ENCODE data around the gene PRKAG2. TPM values are rescaled to one million over a fixed set of nuclear protein-coding genes. Genes with fewer than 3 reads are reported as not detected.

Gene PRKAG2
- total and polyA plus RNA-seq, 2 of the 8 experiments (the other 6 are each of a cell fraction or from before 2014, with no cell fraction given), result 7.5 to 18.1 TPM

GRCh38 chr7:151849008-151849878 is 27.7 kb downstream of the PRKAG2 start:
- Histone ChIP-seq H3K79me2 (ENCODE audit: control insufficient read depth in 1 of 2, insufficient read depth in 2 of 2, low read length in 2 of 2) (no peaks in the 10 kb centered on the region), H4K20me1 (replicated peaks in 1 of 2; ENCODE audit: control insufficient read depth in 1 of 2, insufficient read depth in 2 of 2, low read length in 2 of 2) (no peaks in the 10 kb centered on the region), H3K4me1 (replicated peaks in 1 of 4; ENCODE audit: control insufficient read depth in 3 of 4, insufficient read depth in 4 of 4, low read length in 3 of 4) (peaks cover 0 to 3% (median 0%) of the 10 kb centered on the region in 4 experiments; a peak in 1 of 7 replicates), H2BK120ac (replicated peaks; ENCODE audit: low read depth, low read length) (no peak overlapping the region), H3K23me2 (ENCODE audit: low read depth, low read length) (no peaks in the 10 kb centered on the region), H3K27me3 (replicated peaks in 1 of 4; ENCODE audit: control insufficient read depth in 3 of 4, extremely low read depth in 1 of 4, insufficient read depth in 3 of 4, low read length in 3 of 4) (no peaks in the 10 kb centered on the region), H4K5ac (ENCODE audit: insufficient read length, low read depth, low read length) (no peak overlapping the region), H3K4me3 (ENCODE audit: extremely low read depth in 1 of 4, insufficient read depth in 2 of 4, low read depth in 3 of 4, low read length in 4 of 4) (no peak overlapping the region), H3K18ac (ENCODE audit: extremely low read depth, low read length) (no peak overlapping the region), H2AK5ac (ENCODE audit: low read depth, low read length) (no peak overlapping the region), H2AFZ (ENCODE audit: low read length) (no peak overlapping the region), H4K91ac (replicated peaks; ENCODE audit: insufficient read length, low read length) (no peak overlapping the region), H3K9me3 (ENCODE audit: insufficient read depth in 2 of 2, low read depth in 1 of 2, low read length in 1 of 2) (no peaks in the 10 kb centered on the region), H3K27ac (ENCODE audit: low read depth, low read length) (no peak overlapping the region), H3K4me2 (ENCODE audit: insufficient read depth in 1 of 2, low read depth in 2 of 2, low read length in 2 of 2) (no peak overlapping the region), H3K36me3 (ENCODE audit: control insufficient read depth in 2 of 4, insufficient read depth in 4 of 4, low read length in 3 of 4) (no peaks in the 10 kb centered on the region), H3K23ac (ENCODE audit: insufficient read length) (no peak overlapping the region), H2BK12ac (ENCODE audit: low read depth, low read length) (no peak overlapping the region), H3K4ac (replicated peaks; ENCODE audit: insufficient read length, low read depth, low read length) (no peak overlapping the region), H2BK5ac (ENCODE audit: low read depth, low read length) (no peak overlapping the region), H3K9ac (replicated peaks in 1 of 4; ENCODE audit: extremely low read depth in 1 of 4, low read depth in 3 of 4, low read length in 3 of 4) (no peak overlapping the region), H2BK15ac (ENCODE audit: low read length) (no peak overlapping the region), H3K14ac (ENCODE audit: insufficient read length) (no peak overlapping the region), H3K56ac (replicated peaks; ENCODE audit: insufficient read length, low read depth, low read length) (no peak overlapping the region), H3K79me1 (ENCODE audit: low read depth, low read length) (no peaks in the 10 kb centered on the region), H2BK20ac (ENCODE audit: low read length) (no peak overlapping the region), H4K8ac (ENCODE audit: extremely low read depth, insufficient read depth, low read length) (no peak overlapping the region)
- POLR2A ChIA-PET (ENCODE audit: partially characterized antibody), result no interaction called here
- DNase-seq (ENCODE audit: low read depth in 1 of 2, low spot score in 2 of 2) (no peak), FAIRE-seq (no peak)
- CTCF ChIA-PET (ENCODE audit: partially characterized antibody), result interaction anchor here (2.2 kb wide), 1 partner anchor 9 kb away, joined by 5 read pairs; no protein-coding TSS in a partner anchor
- 87% methylated on average over 26 of the region's 26 CpGs; no CpG with 5 or more reads in 1 of the 2 experiments for WGBS, 2 experiments (ENCODE audit: extremely low coverage in 1 of 2, insufficient coverage in 1 of 2, insufficient read length in 1 of 2, insufficient replicate concordance in 2 of 2, low coverage in 1 of 2, low lambda C conversion rate in 2 of 2, missing lambda C conversion rate in 1 of 2)
- TF ChIP-seq TBP (IDR thresholded peaks at IDR 0.05; ENCODE audit: low read depth, low read length) (no peak), RXRA (IDR thresholded peaks at IDR 0.05; ENCODE audit: insufficient read depth, low read depth, low read length) (no peak), ZNF274 (IDR thresholded peaks at IDR 0.05; ENCODE audit: borderline replicate concordance, extremely low read depth, low read length) (no peak), E2F6 (IDR thresholded peaks at IDR 0.05) (no peak), CBX8 (IDR thresholded peaks at IDR 0.05; ENCODE audit: borderline replicate concordance, low read depth, low read length) (no peak)

All from H1 (cell line).